MM.1S (cell line): ENCODE results near the gene CFAP74.

Experiments
- DNase-seq: peaks from one replicate; pipeline ENCODE4 v3.0.0-alpha.2; 2015
- H2AFZ ChIP-seq: fragments of 300-600 bp; sonication (generic); 2 replicates; pipeline ENCODE4 v1.6.0; 2016; ENCODE audit warnings: antibody characterized with exemption, low read length
- H3F3A ChIP-seq: fragments of 300-600 bp; sonication (generic); 2 replicates; pipeline ENCODE4 v1.6.1; 2016; ENCODE audit warnings: mild to moderate bottlenecking, antibody characterized with exemption, low read length, moderate library complexity, mixed read lengths; ENCODE audit not compliant: insufficient read depth
- H3K27ac ChIP-seq: fragments of 300-600 bp; sonication (generic); 2 replicates; pipeline ENCODE4 v1.5.1; 2016; ENCODE audit warnings: mild to moderate bottlenecking, low read length
- H3K27me3 ChIP-seq: fragments of 300-600 bp; sonication (generic); replicated peaks from 2 replicates; pipeline ENCODE4 v1.6.0; 2016; ENCODE audit warnings: low read length; ENCODE audit not compliant: insufficient read depth
- H3K36me3 ChIP-seq: fragments of 300-600 bp; sonication (generic); replicated peaks from 2 replicates; pipeline ENCODE4 v1.6.1; 2016; ENCODE audit warnings: mild to moderate bottlenecking, low read length, mixed read lengths; ENCODE audit not compliant: insufficient read depth
- H3K4me1 ChIP-seq: fragments of 300-600 bp; sonication (generic); 2 replicates; pipeline ENCODE4 v1.6.1; 2016; ENCODE audit warnings: low read length, mixed read lengths
- H3K4me2 ChIP-seq: fragments of 300-600 bp; sonication (generic); 2 replicates; pipeline ENCODE4 v1.6.0; 2016; ENCODE audit warnings: low read depth, low read length
- H3K4me3 ChIP-seq: fragments of 300-600 bp; sonication (generic); 2 replicates; pipeline ENCODE4 v1.5.1; 2016; ENCODE audit warnings: low read length, mixed read lengths
- H3K79me2 ChIP-seq: fragments of 300-600 bp; sonication (generic); 2 replicates; pipeline ENCODE4 v1.6.1; 2016; ENCODE audit warnings: mixed run types, low read length, mixed read lengths
- H3K9ac ChIP-seq: fragments of 300-600 bp; sonication (generic); 2 replicates; pipeline ENCODE4 v1.6.1; 2016; ENCODE audit warnings: low read length, mixed read lengths
- H3K9me2 ChIP-seq: fragments of 300-600 bp; sonication (generic); replicated peaks from 2 replicates; pipeline ENCODE4 v1.6.1; 2016; ENCODE audit warnings: mild to moderate bottlenecking, low read length, mixed read lengths; ENCODE audit not compliant: insufficient read depth
- H3K9me3 ChIP-seq: fragments of 300-600 bp; sonication (generic); replicated peaks from 2 replicates; pipeline ENCODE4 v1.6.1; 2016; ENCODE audit warnings: mild to moderate bottlenecking, low read length, mixed read lengths; ENCODE audit not compliant: insufficient read depth
- H4K20me1 ChIP-seq: fragments of 300-600 bp; sonication (generic); 2 replicates; pipeline ENCODE4 v1.6.1; 2016; ENCODE audit warnings: mild to moderate bottlenecking, low read length, moderate library complexity, mixed read lengths; ENCODE audit not compliant: insufficient read depth
- EZH2 ChIP-seq: fragments of 300-600 bp; sonication (generic); optimal IDR thresholded peaks from 2 replicates; pipeline ENCODE3; 2017; ENCODE audit warnings: low read depth, mild to moderate bottlenecking, antibody characterized with exemption, low read length, mixed read lengths
- EZH2phosphoT487 ChIP-seq: fragments of 300-600 bp; sonication (generic); IDR thresholded peaks from 2 replicates; pipeline ENCODE4 v1.6.1; 2018; ENCODE audit warnings: antibody characterized with exemption, low read length
- TF ChIP-seq, protein P1 (sequence below): fragments of 300-600 bp; sonication (generic); IDR thresholded peaks from 2 replicates; pipeline ENCODE4 v1.5.1; 2016; ENCODE audit warnings: antibody characterized with exemption, low read length, mixed read lengths

CFAP74 gene

DNA sequence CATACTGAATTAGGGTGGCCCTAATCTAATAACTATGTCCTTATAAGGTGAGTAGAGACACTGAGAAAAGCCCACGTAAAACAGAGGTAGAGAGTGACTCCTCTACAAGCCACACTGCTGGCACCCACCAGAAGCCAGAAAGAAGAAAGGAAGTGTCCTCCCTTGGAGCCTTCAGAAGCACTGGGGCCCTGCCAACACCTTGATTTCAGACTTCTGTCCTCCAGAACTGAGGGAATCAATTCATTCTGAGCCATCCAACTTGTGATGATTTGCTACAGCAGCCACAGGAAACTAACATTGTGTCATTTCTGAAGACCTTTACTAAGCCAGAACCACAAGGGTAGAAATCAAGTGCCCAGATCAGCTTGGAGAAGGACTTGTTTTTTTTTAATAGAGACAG is 127.7 kb downstream of the CFAP74 start:
- no peaks in the 10 kb centered on the region for H3K27me3 ChIP-seq
- H3K9ac ChIP-seq, result no peak overlapping the region
- peaks cover 96% of the 10 kb centered on the region for H3K79me2 ChIP-seq
- TF ChIP-seq EZH2 (no peak), EZH2phosphoT487 (no peak)
- TF ChIP-seq, protein P1, sequence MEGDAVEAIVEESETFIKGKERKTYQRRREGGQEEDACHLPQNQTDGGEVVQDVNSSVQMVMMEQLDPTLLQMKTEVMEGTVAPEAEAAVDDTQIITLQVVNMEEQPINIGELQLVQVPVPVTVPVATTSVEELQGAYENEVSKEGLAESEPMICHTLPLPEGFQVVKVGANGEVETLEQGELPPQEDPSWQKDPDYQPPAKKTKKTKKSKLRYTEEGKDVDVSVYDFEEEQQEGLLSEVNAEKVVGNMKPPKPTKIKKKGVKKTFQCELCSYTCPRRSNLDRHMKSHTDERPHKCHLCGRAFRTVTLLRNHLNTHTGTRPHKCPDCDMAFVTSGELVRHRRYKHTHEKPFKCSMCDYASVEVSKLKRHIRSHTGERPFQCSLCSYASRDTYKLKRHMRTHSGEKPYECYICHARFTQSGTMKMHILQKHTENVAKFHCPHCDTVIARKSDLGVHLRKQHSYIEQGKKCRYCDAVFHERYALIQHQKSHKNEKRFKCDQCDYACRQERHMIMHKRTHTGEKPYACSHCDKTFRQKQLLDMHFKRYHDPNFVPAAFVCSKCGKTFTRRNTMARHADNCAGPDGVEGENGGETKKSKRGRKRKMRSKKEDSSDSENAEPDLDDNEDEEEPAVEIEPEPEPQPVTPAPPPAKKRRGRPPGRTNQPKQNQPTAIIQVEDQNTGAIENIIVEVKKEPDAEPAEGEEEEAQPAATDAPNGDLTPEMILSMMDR, result no peak
- no peak overlapping the region for H3K4me3 ChIP-seq
- no peaks in the 10 kb centered on the region for H3K4me1 ChIP-seq
- peaks cover 29% of the 10 kb centered on the region for H4K20me1 ChIP-seq
- no peak overlapping the region for H3K4me2 ChIP-seq
- no peak overlapping the region for H2AFZ ChIP-seq
- no peak for DNase-seq
- no peaks in the 10 kb centered on the region for H3K9me3 ChIP-seq
- no peaks in the 10 kb centered on the region for H3K9me2 ChIP-seq
- no peak overlapping the region for H3K27ac ChIP-seq
- H3F3A ChIP-seq, result no peaks in the 10 kb centered on the region
- peaks cover 4% of the 10 kb centered on the region for H3K36me3 ChIP-seq

DNA sequence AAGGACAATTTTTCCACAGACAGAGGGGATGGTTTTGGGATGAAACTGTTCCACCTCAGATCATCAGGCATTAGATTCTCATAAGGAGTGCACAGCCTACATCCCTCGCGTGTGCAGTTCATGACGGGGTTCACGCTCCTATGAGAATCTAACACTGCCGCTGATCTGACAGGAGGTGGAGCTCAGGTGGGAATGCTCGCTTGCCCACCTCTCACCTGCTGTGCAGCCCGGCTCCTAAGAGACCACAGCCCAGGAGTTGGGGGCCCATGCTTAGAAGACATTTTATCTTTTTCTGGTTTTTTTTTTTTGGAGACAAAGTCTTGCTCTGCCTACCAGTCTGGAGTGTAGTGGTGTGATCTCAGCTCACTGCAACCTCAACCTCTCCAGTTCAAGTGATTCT is 128.7 kb downstream of the CFAP74 start:
- Histone ChIP-seq H3K27me3 (no peaks in the 10 kb centered on the region), H3K4me2 (no peak overlapping the region), H3K4me1 (no peaks in the 10 kb centered on the region), H3K36me3 (peaks cover 4% of the 10 kb centered on the region), H3K4me3 (no peak overlapping the region), H3F3A (no peaks in the 10 kb centered on the region), H2AFZ (no peak overlapping the region), H4K20me1 (peaks cover 24% of the 10 kb centered on the region), H3K9me3 (no peaks in the 10 kb centered on the region), H3K9me2 (no peaks in the 10 kb centered on the region), H3K27ac (no peak overlapping the region), H3K9ac (no peak overlapping the region), H3K79me2 (peaks cover 97% of the 10 kb centered on the region)
- DNase-seq, result no peak
- TF ChIP-seq EZH2phosphoT487 (no peak), EZH2 (no peak)
- TF ChIP-seq, protein P1, result no peak

DNA sequence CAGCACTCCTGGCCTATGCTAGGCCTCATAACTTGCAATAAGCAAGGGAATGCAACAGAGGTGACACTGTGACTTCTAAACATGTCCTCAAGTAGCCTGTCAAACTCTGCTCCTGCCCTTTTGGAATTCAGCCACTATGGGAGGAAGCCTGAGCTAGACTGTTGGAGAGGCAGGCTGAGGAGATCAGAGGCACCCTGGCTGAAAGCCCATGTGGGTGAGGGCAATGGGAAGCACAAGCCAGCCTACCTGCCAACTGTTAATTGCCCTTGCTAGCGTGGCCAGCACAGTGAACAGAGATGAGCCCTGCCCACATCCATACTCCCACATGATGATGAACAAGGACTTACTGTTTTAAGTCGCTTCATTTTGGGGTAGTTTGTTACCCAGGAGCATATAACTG is 130.4 kb downstream of the CFAP74 start:
- TF ChIP-seq EZH2, result no peak
- no peak for TF ChIP-seq EZH2phosphoT487
- TF ChIP-seq, protein P1, result no peak
- DNase-seq, result no peak
- Histone ChIP-seq H3K4me2 (no peak overlapping the region), H3F3A (no peaks in the 10 kb centered on the region), H3K79me2 (peaks cover 96% of the 10 kb centered on the region), H3K4me1 (no peaks in the 10 kb centered on the region), H3K27me3 (no peaks in the 10 kb centered on the region), H3K9me2 (no peaks in the 10 kb centered on the region), H4K20me1 (peaks cover 21% of the 10 kb centered on the region), H2AFZ (no peak overlapping the region), H3K27ac (no peak overlapping the region), H3K9me3 (no peaks in the 10 kb centered on the region), H3K36me3 (peaks cover 4% of the 10 kb centered on the region; the same call in 1 of the 2 replicates), H3K4me3 (no peak overlapping the region), H3K9ac (no peak overlapping the region)
